AG09309 (cell line): ENCODE data around the gene KLHDC3.

Experiments
- DNase-seq: peaks from one replicate; pipeline ENCODE4 v3.0.0-alpha.2; 2010; ENCODE audit warnings: low read depth
- H3K4me3 ChIP-seq: 2 replicates; pipeline ENCODE4 v1.5.1; 2011; ENCODE audit warnings: mild to moderate bottlenecking, low read depth, low read length, moderate library complexity; ENCODE audit not compliant: control insufficient read depth
- CTCF ChIP-seq: IDR thresholded peaks from 2 replicates; pipeline ENCODE4 v1.5.1; 2011; ENCODE audit warnings: mild to moderate bottlenecking, low read depth, low read length, inconsistent platforms; ENCODE audit not compliant: insufficient read depth, control insufficient read depth; ENCODE audit errors: missing control alignments

KLHDC3 gene, protein sequence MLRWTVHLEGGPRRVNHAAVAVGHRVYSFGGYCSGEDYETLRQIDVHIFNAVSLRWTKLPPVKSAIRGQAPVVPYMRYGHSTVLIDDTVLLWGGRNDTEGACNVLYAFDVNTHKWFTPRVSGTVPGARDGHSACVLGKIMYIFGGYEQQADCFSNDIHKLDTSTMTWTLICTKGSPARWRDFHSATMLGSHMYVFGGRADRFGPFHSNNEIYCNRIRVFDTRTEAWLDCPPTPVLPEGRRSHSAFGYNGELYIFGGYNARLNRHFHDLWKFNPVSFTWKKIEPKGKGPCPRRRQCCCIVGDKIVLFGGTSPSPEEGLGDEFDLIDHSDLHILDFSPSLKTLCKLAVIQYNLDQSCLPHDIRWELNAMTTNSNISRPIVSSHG

GRCh38 chr6:43013843-43014433 lies at the start of gene KLHDC3, which contains the start of gene MEA1:
Gene KLHDC3, plus strand, starts transcription at chr6:43014249. Its CDS starts 2,944 bp downstream, at chr6:43017193.
Gene MEA1, minus strand, starts transcription at chr6:43013946. Its CDS starts 133 bp downstream, at chr6:43013813.
- H3K4me3 ChIP-seq: peak within 1 kb of the TSS; percentile 92
- DNase-seq: peak; percentile 99
- no peak for TF ChIP-seq CTCF

DNA sequence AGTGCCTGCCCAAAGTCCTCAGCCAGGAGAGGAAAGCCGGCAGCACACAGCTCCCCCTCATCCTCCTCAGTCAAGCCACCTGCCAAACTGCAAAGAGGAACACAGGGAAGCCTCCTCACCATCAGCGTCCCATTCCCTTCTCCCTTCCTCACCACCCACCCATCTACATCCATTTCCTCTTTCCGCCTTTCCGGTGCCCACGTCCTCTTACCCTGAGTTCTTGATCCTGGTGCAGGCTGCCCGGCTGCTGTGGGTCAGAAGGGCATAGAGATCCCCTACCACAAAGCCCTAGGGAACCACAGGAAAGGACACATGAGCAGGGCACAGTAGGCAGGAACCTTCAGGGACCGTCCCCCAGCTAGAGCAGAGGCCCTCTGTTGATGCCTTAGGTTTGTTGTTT lies 47.5 kb upstream of the KLHDC3 start:
- DNase-seq: no peak
- no peak overlapping the region for H3K4me3 ChIP-seq
- no peak for TF ChIP-seq CTCF

DNA sequence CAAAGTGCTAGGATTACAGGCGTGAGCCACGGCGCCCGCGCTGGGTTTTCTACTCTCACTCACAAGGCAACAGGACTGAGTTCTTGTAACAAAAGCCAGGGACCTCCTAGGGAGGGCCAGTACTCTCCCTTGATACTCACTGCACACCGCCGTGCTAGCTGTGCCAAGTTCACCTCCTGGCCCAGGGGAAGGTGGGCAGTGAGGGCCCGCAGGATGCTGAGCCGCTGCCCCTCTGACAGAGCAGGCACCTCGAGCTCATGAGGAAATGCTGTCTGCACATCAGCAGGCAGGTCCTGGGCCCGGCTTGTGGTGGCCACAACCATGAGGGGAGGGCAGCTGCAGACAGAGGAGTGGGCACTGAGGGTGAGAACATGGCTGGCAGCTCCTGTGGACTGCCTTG lies 46.8 kb upstream of the KLHDC3 start:
- no peak overlapping the region for H3K4me3 ChIP-seq
- no peak for TF ChIP-seq CTCF
- DNase-seq: no peak

- no peak for DNase-seq
- H3K4me3 ChIP-seq: no peak overlapping the region
- TF ChIP-seq CTCF: no peak
Observed at GRCh38 chr6:42968126-42968701, 45.8 kb upstream of the KLHDC3 start.

- no peak for TF ChIP-seq CTCF
- DNase-seq: no peak
- H3K4me3 ChIP-seq: no peak overlapping the region
Observed at GRCh38 chr6:42968783-42969182, 45.3 kb upstream of the KLHDC3 start.

GRCh38 chr6:42969431-42969830 lies 44.6 kb upstream of the KLHDC3 start:
- no peak for DNase-seq
- TF ChIP-seq CTCF: no peak
- H3K4me3 ChIP-seq: no peak overlapping the region
